A549 (cell line): ENCODE results near the gene SMU1. TPM values are rescaled to one million over a fixed set of nuclear protein-coding genes. Genes with fewer than 3 reads are reported as not detected.

Experiments used
- ATAC-seq, 2 experiments: fragments of 200-7000 bp in 1 of 2; fragments of >200 bp in 1 of 2; cut with Nextera tagmentation in 1 of 2; cut with Tn5 transposase in 1 of 2; 3 replicates each; pipeline versions ENCODE4 v1.8.0 to v1.9.1; 2018 to 2020; ENCODE audit warnings: mild to moderate bottlenecking in 1 of 2, moderate library complexity in 1 of 2
- CTCF ChIA-PET: fragments of 300-600 bp; sonication (Branson Sonifier 250); formaldehyde crosslinking; extraction: SDS; loops from one replicate; lab custom pipeline; 2021; ENCODE audit warnings: antibody characterized with exemption, inconsistent platforms; lab: Yijun Ruan, JAX
- POLR2A ChIA-PET: fragments of 350-600 bp; formaldehyde crosslinking; extraction: SDS; loops from one replicate; lab custom pipeline; 2021; ENCODE audit warnings: antibody characterized with exemption, inconsistent platforms; lab: Yijun Ruan, JAX
- DNase-seq, 2 experiments: peaks; one replicate each; pipeline versions ENCODE4 v3.0.0 to v3.0.0-alpha.2; 2011 to 2016; ENCODE audit warnings: low read depth in 1 of 2, low spot score in 1 of 2
- FAIRE-seq: peaks from 2 replicates; lab custom pipeline; 2011; peaks lifted over from hg19 to GRCh38; lab: Jason Lieb, UNC
- H3K27ac ChIP-seq, 2 experiments: fragments of >200 bp; sonication (Bioruptor Twin); formaldehyde crosslinking; 3 replicates each; pipeline ENCODE4 v1.5.1; 2016 to 2017
- H3K4me1 ChIP-seq: fragments of >200 bp; sonication (Bioruptor Twin); formaldehyde crosslinking; 3 replicates; pipeline ENCODE4 v1.6.1; 2016
- H3K4me2 ChIP-seq: fragments of >200 bp; sonication (Bioruptor Twin); formaldehyde crosslinking; 3 replicates; pipeline ENCODE4 v1.6.1; 2016
- H3K4me3 ChIP-seq: fragments of >200 bp; sonication (Bioruptor Twin); formaldehyde crosslinking; 3 replicates; pipeline ENCODE4 v1.5.1; 2016
- H3K9me3 ChIP-seq: fragments of >200 bp; sonication (Bioruptor Twin); formaldehyde crosslinking; 3 replicates; pipeline ENCODE4 v1.6.1; 2016
- BHLHE40 ChIP-seq: IDR thresholded peaks from 2 replicates; pipeline ENCODE4 v1.6.1; 2012; ENCODE audit warnings: low read depth, low read length, inconsistent platforms
- CEBPB ChIP-seq, 2 experiments: fragments of >200 bp in 1 of 2; sonication (Bioruptor Twin) in 1 of 2; formaldehyde crosslinking in 1 of 2; IDR thresholded peaks; 2 replicates each; pipeline ENCODE4 v1.6.1; 2012 to 2016
- CHD4 ChIP-seq: fragments of 200-600 bp; sonication (generic); IDR thresholded peaks from 2 replicates; pipeline ENCODE4 v1.6.1; 2016; ENCODE audit warnings: antibody characterized with exemption, mild to moderate bottlenecking, borderline replicate concordance
- E2F6 ChIP-seq: IDR thresholded peaks from 2 replicates; pipeline ENCODE4 v1.6.1; 2012; ENCODE audit warnings: low read depth, borderline replicate concordance
- EHMT2 ChIP-seq: fragments of 200-600 bp; sonication (generic); IDR thresholded peaks from 2 replicates; pipeline ENCODE4 v1.6.1; 2016; ENCODE audit warnings: antibody characterized with exemption, low read depth, mild to moderate bottlenecking, moderate library complexity
- ELK1 ChIP-seq: fragments of 150-350 bp; IDR thresholded peaks from 2 replicates; pipeline ENCODE4 v1.6.1; 2014; ENCODE audit warnings: low read depth, mild to moderate bottlenecking, low read length
- ESRRA ChIP-seq: fragments of 150-350 bp; IDR thresholded peaks from 2 replicates; pipeline ENCODE4 v1.6.1; 2014; ENCODE audit warnings: mild to moderate bottlenecking, low read length, borderline replicate concordance
- FOSB ChIP-seq: fragments of 250-450 bp; sonication (Bioruptor Pico); IDR thresholded peaks from 2 replicates; pipeline ENCODE4 v1.5.0; 2020; ENCODE audit warnings: mild to moderate bottlenecking, moderate library complexity
- FOSL2 ChIP-seq, 2 experiments: fragments of 450-650 bp in 1 of 2; fragments of >200 bp in 1 of 2; sonication (Bioruptor Twin) in 1 of 2; formaldehyde crosslinking; IDR thresholded peaks; 2 replicates each; pipeline versions ENCODE4 v1.5.0 to v1.6.1; 2016 to 2020; ENCODE audit warnings: mild to moderate bottlenecking in 1 of 2, moderate library complexity in 1 of 2
- FOXS1 ChIP-seq: fragments of 250-450 bp; sonication (Bioruptor Pico); IDR thresholded peaks from 2 replicates; pipeline ENCODE4 v1.5.0; 2020; ENCODE audit warnings: mild to moderate bottlenecking, moderate library complexity
- HDAC2 ChIP-seq: fragments of 200-600 bp; sonication (generic); IDR thresholded peaks from 2 replicates; pipeline ENCODE4 v1.6.1; 2016
- HES2 ChIP-seq: fragments of >200 bp; sonication (Bioruptor Twin); formaldehyde crosslinking; IDR thresholded peaks from 2 replicates; pipeline ENCODE4 v1.6.1; 2016
- HMGXB4 ChIP-seq: fragments of 250-450 bp; sonication (Bioruptor Pico); IDR thresholded peaks from 2 replicates; pipeline ENCODE4 v1.5.0; 2021; ENCODE audit warnings: mild to moderate bottlenecking, moderate library complexity, borderline replicate concordance
- HOXB13 ChIP-seq: fragments of 250-450 bp; sonication (Bioruptor Pico); IDR thresholded peaks from 2 replicates; pipeline ENCODE4 v1.5.0; 2020; ENCODE audit warnings: low read depth, mild to moderate bottlenecking, moderate library complexity
- HOXB5 ChIP-seq: fragments of 250-450 bp; sonication (Bioruptor Pico); IDR thresholded peaks from 2 replicates; pipeline ENCODE4 v1.5.0; 2020; ENCODE audit warnings: mild to moderate bottlenecking, moderate library complexity
- JUN ChIP-seq, 2 experiments: fragments of >200 bp; sonication (Bioruptor Twin); formaldehyde crosslinking; IDR thresholded peaks; 2 replicates in 1 of 2; 3 replicates in 1 of 2; pipeline ENCODE4 v1.6.1; 2016 to 2017
- JUNB ChIP-seq: fragments of >200 bp; sonication (Bioruptor Twin); formaldehyde crosslinking; IDR thresholded peaks from 2 replicates; pipeline ENCODE4 v1.6.1; 2016
- KDM1A ChIP-seq: fragments of 200-600 bp; sonication (generic); IDR thresholded peaks from 2 replicates; pipeline ENCODE4 v1.6.1; 2016; ENCODE audit warnings: low read depth, mild to moderate bottlenecking
- MAX ChIP-seq: IDR thresholded peaks from 2 replicates; pipeline ENCODE4 v1.6.1; 2012
- POLR2AphosphoS2 ChIP-seq: conservative IDR thresholded peaks from 2 replicates; pipeline ENCODE4 v1.6.1; 2012; ENCODE audit warnings: low read length, improper control_type of control experiment, inconsistent platforms
- REST ChIP-seq: fragments of 200-600 bp; sonication (generic); IDR thresholded peaks from 2 replicates; pipeline ENCODE4 v1.6.1; 2016; ENCODE audit warnings: antibody characterized with exemption, mild to moderate bottlenecking, moderate library complexity
- RFX5 ChIP-seq: fragments of 450-650 bp; IDR thresholded peaks from 2 replicates; pipeline ENCODE4 v1.7.1; 2014; ENCODE audit warnings: antibody characterized with exemption, mild to moderate bottlenecking, moderate library complexity
- RNF2 ChIP-seq: fragments of 200-600 bp; sonication (generic); IDR thresholded peaks from 2 replicates; pipeline ENCODE4 v1.6.1; 2016; ENCODE audit warnings: low read depth, mild to moderate bottlenecking, antibody characterized with exemption, moderate library complexity, borderline replicate concordance
- TFCP2L1 ChIP-seq: fragments of 250-450 bp; sonication (Bioruptor Pico); IDR thresholded peaks from 2 replicates; pipeline ENCODE4 v1.5.0; 2021; ENCODE audit warnings: mild to moderate bottlenecking
- USF2 ChIP-seq: fragments of 450-650 bp; IDR thresholded peaks from 2 replicates; pipeline ENCODE4 v1.6.1; 2014; ENCODE audit warnings: antibody characterized with exemption
- ZC3H11A ChIP-seq: fragments of 450-650 bp; IDR thresholded peaks from 2 replicates; pipeline ENCODE4 v1.6.1; 2014; ENCODE audit warnings: antibody characterized with exemption, mild to moderate bottlenecking
- ZFP36 ChIP-seq: fragments of 450-650 bp; IDR thresholded peaks from 2 replicates; pipeline ENCODE4 v1.6.1; 2014; ENCODE audit warnings: borderline replicate concordance; ENCODE audit not compliant: partially characterized antibody
- ZSCAN20 ChIP-seq: fragments of 250-450 bp; sonication (Bioruptor Pico); IDR thresholded peaks from 2 replicates; pipeline ENCODE4 v1.8.0; 2022; ENCODE audit warnings: mild to moderate bottlenecking, moderate library complexity
- WGBS: methylation state at CpG from one replicate; pipeline ENCODE4 v1.1.6; 2017; ENCODE audit errors: missing lambda C conversion rate; 5-methylcytosine and 5-hydroxymethylcytosine counted together
- polyA plus RNA-seq, 4 experiments: library from polyadenylated mRNA; depleted of rRNA in 3 of 4; stranded (reverse); fragments of >200 nt; fragmentation: RNase III in 1 of 4; extraction: RNeasy Plus Mini Kit Qiagen cat#74134 plus additional on column Dnase treatment in 1 of 4; gene quantifications; 2 replicates in 3 of 4; 3 replicates in 1 of 4; pipeline ENCODE4 v1.2.3, GENCODE V29; 2011 to 2017

Gene SMU1
- polyA plus RNA-seq, 2 of the 4 experiments (the other 2 are of a cell fraction): 25.0 to 26.0 TPM

- Histone ChIP-seq H3K9me3 (no peaks in the 10 kb centered on the region), H3K4me3 (no peak overlapping the region), H3K27ac (no peak overlapping the region), H3K4me2 (peak overlapping the region; percentile 23; the same call in 1 of the 3 replicates), H3K4me1 (peaks cover 51% of the 10 kb centered on the region)
- ChIA-PET POLR2A (interaction anchor here (2.6 kb wide), 1 partner anchor 7 kb away, joined by 21 read pairs; the partner anchor contains the start of gene DNAJA1), CTCF (no interaction called here)
- ATAC-seq: no peak; a peak in 2 of 6 replicates
- TF ChIP-seq ESRRA (no peak), TFCP2L1 (CRISPR knock-in tag) (no peak), E2F6 (no peak), CHD4 (no peak), HES2 (no peak), CEBPB (IDR thresholded peaks at IDR 0.05) (no peak), JUN (IDR thresholded peaks at IDR 0.05) (no peak), KDM1A (no peak), BHLHE40 (no peak), FOSB (no peak), EHMT2 (no peak), ZFP36 (no peak), RFX5 (no peak), REST (no peak), RNF2 (no peak), POLR2AphosphoS2 (no peak), HOXB5 (CRISPR knock-in tag) (no peak), HDAC2 (no peak)
- FAIRE-seq: no peak
- 66% methylated on average over 5 of the region's 5 CpGs for WGBS
- no peak for DNase-seq
These were observed 43.6 kb downstream of the SMU1 start for GRCh38 chr9:33032865-33033264.

- ChIA-PET POLR2A (no interaction called here), CTCF (no interaction called here)
- 42% methylated on average over 1 of the region's 1 CpG for WGBS
- H3K4me1 ChIP-seq: peaks cover 57% of the 10 kb centered on the region
- peak overlapping the region; percentile 23 for H3K4me2 ChIP-seq
- H3K4me3 ChIP-seq: no peak overlapping the region
- no peak for DNase-seq
- no peaks in the 10 kb centered on the region for H3K9me3 ChIP-seq
- no peak overlapping the region for H3K27ac ChIP-seq
- no peak for TF ChIP-seq ZC3H11A
- TF ChIP-seq ZFP36: no peak
- TF ChIP-seq JUN (IDR thresholded peaks at IDR 0.05): no peak
- TF ChIP-seq KDM1A: no peak
- TF ChIP-seq TFCP2L1 (CRISPR knock-in tag): no peak
- TF ChIP-seq ELK1: no peak
- TF ChIP-seq ESRRA: no peak
- TF ChIP-seq FOSL2 (IDR thresholded peaks at IDR 0.05): no peak
- TF ChIP-seq FOSL2 (CRISPR knock-in tag; IDR thresholded peaks at IDR 0.05): no peak
- no peak for TF ChIP-seq HMGXB4 (CRISPR knock-in tag)
- TF ChIP-seq FOXS1: no peak
- no peak for TF ChIP-seq USF2
- TF ChIP-seq ZSCAN20 (CRISPR knock-in tag): no peak
- no peak for TF ChIP-seq JUNB
- TF ChIP-seq HDAC2: no peak
- no peak for TF ChIP-seq MAX
- no peak for TF ChIP-seq HOXB13
- no peak for TF ChIP-seq POLR2AphosphoS2
- TF ChIP-seq RNF2: no peak
- ATAC-seq: no peak
- FAIRE-seq: no peak
These were observed 44.2 kb downstream of the SMU1 start for GRCh38 chr9:33032292-33032691.
